Keratinocyte (primary cell): ENCODE data around the gene RNF150. TPM values are rescaled to one million over a fixed set of nuclear protein-coding genes. Genes with fewer than 3 reads are reported as not detected.

Experiments used
- DNase-seq: peaks from one replicate; pipeline ENCODE4 v3.0.0-alpha.2; 2011; ENCODE audit warnings: low read depth, missing footprints, low spot score
- FAIRE-seq: peaks from 2 replicates; lab custom pipeline; 2011; peaks lifted over from hg19 to GRCh38; lab: Jason Lieb, UNC
- H2AFZ ChIP-seq: 2 replicates; pipeline ENCODE4 v1.6.0; 2012; ENCODE audit warnings: low read length, control low read depth, inconsistent platforms; ENCODE audit not compliant: control insufficient read depth
- H3K27ac ChIP-seq: 2 replicates; pipeline ENCODE4 v1.5.1; 2011; ENCODE audit warnings: low read length; ENCODE audit not compliant: control insufficient read depth, insufficient read depth
- H3K27me3 ChIP-seq: 3 replicates; pipeline ENCODE4 v1.6.0; 2011; ENCODE audit warnings: low read length; ENCODE audit not compliant: control insufficient read depth, insufficient read depth; ENCODE audit errors: extremely low read depth
- H3K36me3 ChIP-seq, 2 experiments: 2 replicates in 1 of 2; 3 replicates in 1 of 2; pipeline ENCODE4 v1.5.1; 2011; ENCODE audit warnings: low read length in 2 of 2, mild to moderate bottlenecking in 1 of 2; ENCODE audit not compliant: control insufficient read depth in 2 of 2, insufficient read depth in 2 of 2; ENCODE audit errors: extremely low read depth in 1 of 2
- H3K4me1 ChIP-seq: 3 replicates; pipeline ENCODE4 v1.5.1; 2011; ENCODE audit warnings: low read length; ENCODE audit not compliant: control insufficient read depth, insufficient read depth; ENCODE audit errors: extremely low read depth
- H3K4me2 ChIP-seq: 3 replicates; pipeline ENCODE4 v1.6.0; 2011; ENCODE audit warnings: low read depth, low read length; ENCODE audit not compliant: control insufficient read depth, insufficient read depth; ENCODE audit errors: extremely low read depth
- H3K4me3 ChIP-seq, 3 experiments: fragments of 200-600 bp in 1 of 3; sonication (generic) in 1 of 3; 2 replicates in 2 of 3; 3 replicates in 1 of 3; pipeline ENCODE4 v1.5.1; 2011 to 2016; ENCODE audit warnings: low read length in 3 of 3, mild to moderate bottlenecking in 3 of 3, control low read depth in 2 of 3, inconsistent platforms in 1 of 3, low read depth in 1 of 3, mixed read lengths in 1 of 3, mixed run types in 1 of 3, moderate library complexity in 1 of 3; ENCODE audit not compliant: control insufficient read depth in 2 of 3, insufficient read depth in 2 of 3; ENCODE audit errors: extremely low read depth in 1 of 3
- H3K79me2 ChIP-seq: 2 replicates; pipeline ENCODE4 v1.6.0; 2012; ENCODE audit warnings: low read length; ENCODE audit not compliant: control insufficient read depth, insufficient read depth
- H3K9ac ChIP-seq: 3 replicates; pipeline ENCODE4 v1.6.0; 2011; ENCODE audit warnings: low read length; ENCODE audit not compliant: control insufficient read depth, insufficient read depth; ENCODE audit errors: extremely low read depth
- H3K9me1 ChIP-seq: 3 replicates; pipeline ENCODE4 v1.6.0; 2011; ENCODE audit warnings: low read length; ENCODE audit not compliant: control insufficient read depth, insufficient read depth; ENCODE audit errors: extremely low read depth
- H3K9me3 ChIP-seq: 2 replicates; pipeline ENCODE4 v1.5.1; 2012; ENCODE audit warnings: low read depth, low read length; ENCODE audit not compliant: control insufficient read depth
- H4K20me1 ChIP-seq: 3 replicates; pipeline ENCODE4 v1.6.0; 2011; ENCODE audit warnings: low read length; ENCODE audit not compliant: control insufficient read depth, insufficient read depth; ENCODE audit errors: extremely low read depth
- CTCF ChIP-seq, 3 experiments: IDR thresholded peaks in 1 of 3; conservative IDR thresholded peaks in 1 of 3; optimal IDR thresholded peaks in 1 of 3; 2 replicates in 2 of 3; 3 replicates in 1 of 3; pipeline versions ENCODE3 to v1.5.1; 2011; ENCODE audit warnings: low read length in 3 of 3, mild to moderate bottlenecking in 3 of 3, moderate library complexity in 2 of 3, control low read depth in 1 of 3, inconsistent platforms in 1 of 3; ENCODE audit not compliant: insufficient read depth in 2 of 3; ENCODE audit errors: extremely low read depth in 1 of 3
- EZH2 ChIP-seq: IDR thresholded peaks from one replicate; pipeline ENCODE4 v1.6.1; 2012; ENCODE audit warnings: inconsistent platforms, mild to moderate bottlenecking, low read length, moderate library complexity
- dilution Hi-C: fragments of 300-500 bp; cut with MboI; formaldehyde crosslinking; loops from one replicate; pipeline ENCODE4 v1.7.0; 2020; ENCODE audit warnings: low sequenced_read_pairs; ENCODE audit not compliant: extremely low pct_ligation_motif_present
- polyA plus RNA-seq, 5 experiments: library from polyadenylated mRNA; depleted of rRNA in 3 of 5; stranded (reverse) in 3 of 5; stranded (forward) in 1 of 5; unstranded in 1 of 5; fragments of >200 nt; gene quantifications; 1 replicate in 1 of 5; 2 replicates in 3 of 5; 3 replicates in 1 of 5; pipeline versions ENCODE4 v1.2.1 to v1.2.3, GENCODE V29; 2011 to 2012; ENCODE audit warnings: missing spikeins in 2 of 5, low read depth in 1 of 5, low replicate concordance in 1 of 5

The RNF150 gene
- polyA plus RNA-seq, 1 donor (not counting 4 experiments of a cell fraction or from before 2014, with no cell fraction given): 0.18 TPM

DNA sequence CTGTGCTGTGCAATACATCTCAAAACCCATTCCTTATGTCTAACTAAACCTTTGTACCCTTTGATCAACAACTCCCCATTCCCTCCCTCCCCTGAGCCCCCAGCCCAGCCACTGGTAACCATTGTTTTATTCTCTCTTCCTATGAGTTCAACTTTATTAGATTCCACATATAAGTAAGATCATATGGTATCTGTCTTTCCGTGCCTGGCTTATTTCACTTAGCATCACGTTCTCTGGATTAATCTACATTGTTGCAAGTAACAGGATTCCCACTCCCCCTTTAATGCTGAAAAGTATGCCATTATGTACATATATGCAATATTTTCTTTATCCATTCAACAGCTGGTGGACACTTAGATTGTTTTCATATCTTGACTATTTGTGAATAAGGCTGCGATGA is 119.4 kb downstream of the RNF150 start:
- H3K79me2 ChIP-seq: no peaks in the 10 kb centered on the region
- no peaks in the 10 kb centered on the region for H3K36me3 ChIP-seq
- no peak overlapping the region for H3K4me2 ChIP-seq
- no peaks in the 10 kb centered on the region for H3K27me3 ChIP-seq
- no peak overlapping the region for H2AFZ ChIP-seq
- H3K9me3 ChIP-seq: no peaks in the 10 kb centered on the region
- no peak overlapping the region for H3K9ac ChIP-seq
- H3K4me3 ChIP-seq: no peak overlapping the region
- no peaks in the 10 kb centered on the region for H3K9me1 ChIP-seq
- DNase-seq (no peak), FAIRE-seq (no peak)
- H3K27ac ChIP-seq: no peak overlapping the region
- TF ChIP-seq EZH2 (no peak), CTCF (optimal IDR thresholded peaks at IDR 0.05 in 1 of 3, IDR thresholded peaks at IDR 0.05 in 1 of 3, conservative IDR thresholded peaks at IDR 0.05 in 1 of 3; ENCODE audit: extremely low read depth in 1 of 3, insufficient read depth in 2 of 3, low read length in 3 of 3) (no peak)
- dilution Hi-C loops: no loop called here
- H3K4me1 ChIP-seq: no peaks in the 10 kb centered on the region
- no peaks in the 10 kb centered on the region for H4K20me1 ChIP-seq

DNA sequence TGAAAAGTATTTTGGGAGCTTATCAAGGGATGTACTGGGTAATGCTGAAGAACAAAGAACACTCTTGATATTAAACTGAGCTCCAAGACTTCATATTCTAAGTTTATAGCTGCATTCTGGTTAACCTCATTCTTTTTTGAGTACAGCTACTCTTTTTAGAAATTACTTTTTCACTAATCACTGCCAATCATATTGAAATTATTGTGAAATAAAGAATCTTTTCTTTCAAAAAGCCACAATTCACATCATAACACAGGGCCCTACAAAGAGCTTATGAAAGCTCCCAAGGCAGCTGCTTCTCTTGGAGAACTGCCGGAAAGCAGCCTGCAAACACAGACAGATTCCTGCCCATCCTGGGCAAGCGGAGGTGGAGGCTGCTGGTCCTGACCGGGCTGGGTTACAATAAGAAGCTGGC is 121.4 kb downstream of the RNF150 start:
- Histone ChIP-seq H4K20me1 (no peaks in the 10 kb centered on the region), H3K4me2 (no peak overlapping the region), H3K4me3 (no peak overlapping the region), H3K9me1 (no peaks in the 10 kb centered on the region), H3K79me2 (no peaks in the 10 kb centered on the region), H3K36me3 (no peaks in the 10 kb centered on the region), H3K9ac (no peak overlapping the region), H2AFZ (no peak overlapping the region), H3K9me3 (no peaks in the 10 kb centered on the region), H3K27me3 (no peaks in the 10 kb centered on the region), H3K4me1 (no peaks in the 10 kb centered on the region), H3K27ac (no peak overlapping the region)
- dilution Hi-C loops: no loop called here
- DNase-seq (no peak), FAIRE-seq (no peak)
- TF ChIP-seq CTCF (optimal IDR thresholded peaks at IDR 0.05 in 1 of 3, IDR thresholded peaks at IDR 0.05 in 1 of 3, conservative IDR thresholded peaks at IDR 0.05 in 1 of 3; ENCODE audit: extremely low read depth in 1 of 3, insufficient read depth in 2 of 3, low read length in 3 of 3): no peak
- TF ChIP-seq EZH2: no peak
